Measurements from ENCODE around the gene PPARG.

DNA sequence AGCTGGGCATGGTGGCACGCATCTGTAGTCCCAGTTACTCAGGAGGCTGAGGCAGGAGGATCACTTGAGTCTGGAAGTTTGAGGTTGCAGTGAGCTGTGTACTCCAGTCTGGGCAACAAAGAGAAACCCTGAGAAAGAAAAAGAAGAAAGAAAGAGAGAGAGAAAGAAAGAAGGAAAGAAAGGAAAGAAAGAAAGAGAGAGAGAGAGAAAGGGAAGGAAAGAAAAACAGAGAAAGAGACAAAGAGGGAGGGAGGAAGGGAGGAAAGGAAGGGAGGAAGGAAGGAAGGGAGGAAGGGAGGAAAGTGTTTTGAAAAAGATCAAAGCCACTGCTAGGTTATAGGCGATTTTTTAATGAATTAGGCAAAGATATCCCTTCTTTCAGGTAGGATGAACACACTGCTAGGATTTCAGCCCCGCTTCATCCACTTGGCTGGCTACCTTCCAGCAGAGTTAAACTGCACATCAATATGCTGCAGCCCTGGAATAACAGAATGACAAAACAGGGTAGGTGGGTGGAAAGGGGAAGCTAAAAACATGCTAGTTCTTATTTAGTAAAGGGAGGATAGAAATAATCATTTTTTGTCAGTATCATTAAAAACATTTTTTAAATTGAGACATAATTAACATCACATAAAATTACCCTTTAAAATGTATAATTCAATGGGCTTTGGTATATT, 12.8 kb upstream of the PPARG start:
- TF ChIP-seq SMAD1 (IDR thresholded peaks at IDR 0.05; ENCODE audit: low read depth, partially characterized antibody) (no peak), E2F8 (IDR thresholded peaks at IDR 0.05; ENCODE audit: low read depth, partially characterized antibody) (no peak), CTCF (IDR thresholded peaks at IDR 0.05 in 2 of 3, conservative IDR thresholded peaks at IDR 0.05 in 1 of 3; ENCODE audit: control insufficient read depth in 2 of 3, extremely low read depth in 1 of 3, insufficient read depth in 1 of 3, low read depth in 3 of 3, low read length in 3 of 3) (no peak), CHD2 (IDR thresholded peaks at IDR 0.05; ENCODE audit: borderline replicate concordance, low read depth, low read length) (no peak), RBBP5 (conservative IDR thresholded peaks at IDR 0.05) (no peak), ZNF384 (IDR thresholded peaks at IDR 0.05; ENCODE audit: borderline replicate concordance, low read depth, low read length) (no peak), POLR2AphosphoS5 (IDR thresholded peaks at IDR 0.05; ENCODE audit: low read length) (no peak), YY1 (IDR thresholded peaks at IDR 0.05; ENCODE audit: low read depth, low read length) (no peak), SPI1 (IDR thresholded peaks at IDR 0.05; ENCODE audit: borderline replicate concordance, insufficient read depth, low read depth, low read length) (no peak), USF2 (IDR thresholded peaks at IDR 0.05; ENCODE audit: borderline replicate concordance, low read depth, low read length) (no peak), MAX (IDR thresholded peaks at IDR 0.05; ENCODE audit: low read depth, low read length) (no peak), CREM (IDR thresholded peaks at IDR 0.05; ENCODE audit: low read depth) (no peak), EGR1 (IDR thresholded peaks at IDR 0.05; ENCODE audit: borderline replicate concordance in 1 of 2, low read depth in 2 of 2, low read length in 2 of 2) (no peak)
- TF ChIP-seq, protein P1, sequence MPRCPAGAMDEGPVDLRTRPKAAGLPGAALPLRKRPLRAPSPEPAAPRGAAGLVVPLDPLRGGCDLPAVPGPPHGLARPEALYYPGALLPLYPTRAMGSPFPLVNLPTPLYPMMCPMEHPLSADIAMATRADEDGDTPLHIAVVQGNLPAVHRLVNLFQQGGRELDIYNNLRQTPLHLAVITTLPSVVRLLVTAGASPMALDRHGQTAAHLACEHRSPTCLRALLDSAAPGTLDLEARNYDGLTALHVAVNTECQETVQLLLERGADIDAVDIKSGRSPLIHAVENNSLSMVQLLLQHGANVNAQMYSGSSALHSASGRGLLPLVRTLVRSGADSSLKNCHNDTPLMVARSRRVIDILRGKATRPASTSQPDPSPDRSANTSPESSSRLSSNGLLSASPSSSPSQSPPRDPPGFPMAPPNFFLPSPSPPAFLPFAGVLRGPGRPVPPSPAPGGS (IDR thresholded peaks at IDR 0.05; ENCODE audit: borderline replicate concordance, insufficient read depth, low read depth, low read length, poor library complexity, severe bottlenecking), result no peak
